BLaER1 treated with 17β-estradiol and CSF1 and Interleukin-3, amounts not matched to agents 10 nM and 100 nM (cell line): ENCODE results near the gene ZBTB16.
A peak's percentile ranks its signal among the peaks of the same experiment; 100 is the strongest.

Experiments used
- H3K27ac ChIP-seq, 11 experiments: shearing (Covaris generic); formaldehyde crosslinking; 2 replicates each; pipeline ENCODE4 v1.8.1; 2022
- H3K27me3 ChIP-seq, 11 experiments: shearing (Covaris generic); formaldehyde crosslinking; 2 replicates each; pipeline ENCODE4 v1.8.1; 2022
- H3K36me3 ChIP-seq, 11 experiments: shearing (Covaris generic); formaldehyde crosslinking; 2 replicates each; pipeline ENCODE4 v1.8.1; 2022
- H3K4me1 ChIP-seq, 10 experiments: shearing (Covaris generic); formaldehyde crosslinking; 2 replicates each; pipeline ENCODE4 v1.8.1; 2022
- H3K4me2 ChIP-seq, 11 experiments: shearing (Covaris generic); formaldehyde crosslinking; 2 replicates each; pipeline ENCODE4 v1.8.1; 2022
- H3K4me3 ChIP-seq, 10 experiments: shearing (Covaris generic); formaldehyde crosslinking; 2 replicates each; pipeline ENCODE4 v1.8.1; 2022
- H3K9ac ChIP-seq, 11 experiments: shearing (Covaris generic); formaldehyde crosslinking; 2 replicates each; pipeline ENCODE4 v1.8.1; 2022
- H3K9me3 ChIP-seq, 11 experiments: shearing (Covaris generic); formaldehyde crosslinking; replicated peaks in 1 of 11; 2 replicates each; pipeline ENCODE4 v1.8.1; 2022
- H4K20me1 ChIP-seq, 11 experiments: shearing (Covaris generic); formaldehyde crosslinking; 2 replicates each; pipeline ENCODE4 v1.8.1; 2022
- Cebpa-rat ChIP-seq, 11 experiments: shearing (Covaris generic); IDR thresholded peaks; 2 replicates each; pipeline ENCODE4 v1.8.1; 2022

The ZBTB16 gene

DNA sequence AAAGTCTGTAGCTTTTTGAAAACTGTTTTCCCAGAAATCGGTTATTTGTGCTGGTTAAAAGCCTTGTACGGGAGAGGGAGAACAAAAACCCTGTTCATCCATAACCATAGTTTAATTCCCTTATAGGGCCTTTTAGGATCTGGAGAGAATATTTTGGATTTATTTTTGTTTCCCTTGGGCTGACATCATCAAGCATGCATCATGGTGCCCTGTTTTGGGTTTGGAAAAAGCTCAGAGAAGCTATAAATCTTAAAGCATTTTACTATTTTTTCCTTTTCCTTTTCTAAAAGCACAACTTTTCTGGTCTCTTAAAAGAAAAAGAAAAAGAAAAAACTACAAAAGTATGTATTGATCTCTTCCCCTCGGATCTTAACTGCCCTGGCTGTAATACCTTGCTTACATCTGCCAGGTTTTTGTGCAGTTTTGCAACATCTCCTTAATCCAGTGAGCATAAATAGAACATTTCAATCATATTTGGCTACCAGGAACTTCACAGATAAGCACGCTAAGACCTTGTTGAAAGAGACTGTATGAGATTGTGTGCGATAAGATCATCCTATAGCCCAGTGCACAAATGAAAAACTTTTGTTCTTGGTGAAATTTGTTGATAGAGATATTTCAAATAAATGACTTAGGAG, 88.0 kb downstream of the ZBTB16 start:
- H3K9ac ChIP-seq = no peak overlapping the region
- 0 out of 22 replicates have a peak overlapping the region, but pooled peaks of 1 of the 11 experiments have one; percentile 4 for H3K27ac ChIP-seq

DNA sequence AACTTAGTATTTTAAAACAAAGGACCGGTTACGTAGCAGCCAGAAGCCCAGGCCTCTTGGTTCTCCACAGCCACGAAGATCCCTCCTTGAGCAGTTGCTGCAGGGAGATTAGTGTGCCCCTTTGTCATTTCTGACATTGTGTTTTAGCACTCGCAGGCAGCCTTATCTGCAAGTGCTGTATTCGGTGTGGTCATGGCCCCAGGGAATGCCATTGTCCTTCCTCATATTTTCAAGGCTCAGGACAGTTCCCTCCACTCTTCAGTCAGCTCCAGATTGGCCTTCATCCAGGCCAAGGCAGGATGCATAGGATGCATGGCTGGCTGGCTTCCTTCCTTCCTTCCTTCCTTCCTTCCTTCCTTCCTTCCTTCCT, 88.5 kb downstream of the ZBTB16 start:
- Histone ChIP-seq H3K27me3 (peaks cover 0 to 93% (median 0%) of the 10 kb centered on the region in 11 experiments; a peak in 8 of 22 replicates), H3K9ac (no peak overlapping the region), H3K4me3 (no peak overlapping the region), H3K4me1 (peaks cover 0 to 58% (median 47%) of the 10 kb centered on the region in 10 experiments; a peak in 16 of 20 replicates), H3K9me3 (no peaks in the 10 kb centered on the region), H4K20me1 (peaks cover 0 to 7% (median 0%) of the 10 kb centered on the region in 11 experiments; a peak in 1 of 22 replicates), H3K36me3 (no peaks in the 10 kb centered on the region), H3K27ac (0 out of 22 replicates have a peak overlapping the region, but pooled peaks of 1 of the 11 experiments have one; percentile 4), H3K4me2 (peak overlapping the region in 8 of 11 experiments; percentile 35 to 68 (median 58); a peak in 16 of 22 replicates)
- no peak for TF ChIP-seq Cebpa-rat (IDR thresholded peaks at IDR 0.05)

More for the DNA sequence above, 88.0 kb downstream of the ZBTB16 start:
- H3K4me3 ChIP-seq = no peak overlapping the region
- no peaks in the 10 kb centered on the region for H3K9me3 ChIP-seq
- no peaks in the 10 kb centered on the region for H3K36me3 ChIP-seq
- no peak for TF ChIP-seq Cebpa-rat (IDR thresholded peaks at IDR 0.05)
- H3K4me1 ChIP-seq = peaks cover 0 to 60% (median 49%) of the 10 kb centered on the region in 10 experiments; a peak in 16 of 20 replicates
- peaks cover 0 to 7% (median 0%) of the 10 kb centered on the region in 11 experiments; a peak in 1 of 22 replicates for H4K20me1 ChIP-seq
- H3K27me3 ChIP-seq = peaks cover 0 to 92% (median 0%) of the 10 kb centered on the region in 11 experiments; a peak in 8 of 22 replicates
- peak overlapping the region in 8 of 11 experiments; percentile 35 to 68 (median 58); a peak in 16 of 22 replicates for H3K4me2 ChIP-seq

DNA sequence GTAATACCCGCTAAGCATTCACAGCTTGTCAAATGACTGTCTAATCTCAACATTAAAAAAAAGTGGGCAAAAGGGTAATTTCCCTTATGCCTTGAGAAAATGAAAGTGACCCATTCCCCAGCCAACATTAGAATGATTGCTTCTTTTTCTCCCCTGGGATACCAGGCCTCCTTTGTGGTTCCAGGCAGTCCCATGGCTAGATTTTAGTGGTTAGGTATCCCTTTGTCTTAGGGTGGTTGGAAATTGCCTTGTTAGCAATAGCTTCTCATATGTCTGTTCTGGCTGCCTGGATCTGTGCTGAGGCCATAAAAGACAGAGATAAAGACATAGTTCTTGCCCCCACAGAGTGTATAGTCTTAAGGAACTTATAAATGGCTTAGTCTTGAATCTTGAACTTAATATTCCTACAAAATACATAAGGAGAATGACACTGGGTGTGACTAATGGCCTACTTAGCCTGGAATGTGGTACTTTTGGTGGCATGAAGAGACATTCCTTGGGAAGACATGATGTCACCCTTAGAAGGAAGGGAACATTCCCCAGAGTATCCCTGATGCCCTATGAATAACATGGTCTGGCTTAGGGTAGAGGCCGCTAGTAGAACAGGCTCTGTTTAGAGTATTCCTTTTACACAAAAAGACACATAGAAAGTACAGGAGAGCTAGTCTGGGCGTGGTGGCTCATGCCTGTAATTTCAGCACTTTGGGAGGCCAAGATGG, 90.3 kb downstream of the ZBTB16 start:
- Histone ChIP-seq H3K4me2 (peak overlapping the region in 8 of 11 experiments; percentile 22 to 62 (median 48); a peak in 14 of 22 replicates), H3K4me1 (peaks cover 0 to 39% (median 29%) of the 10 kb centered on the region in 10 experiments; a peak in 16 of 20 replicates), H4K20me1 (peaks cover 0 to 7% (median 0%) of the 10 kb centered on the region in 11 experiments; a peak in 1 of 22 replicates), H3K27ac (no peak overlapping the region), H3K36me3 (no peaks in the 10 kb centered on the region), H3K9me3 (no peaks in the 10 kb centered on the region), H3K27me3 (peaks cover 0 to 93% (median 0%) of the 10 kb centered on the region in 11 experiments; a peak in 8 of 22 replicates), H3K4me3 (no peak overlapping the region), H3K9ac (no peak overlapping the region)
- TF ChIP-seq Cebpa-rat (IDR thresholded peaks at IDR 0.05) = no peak

- Histone ChIP-seq H3K4me3 (no peak overlapping the region), H3K27me3 (peaks cover 0 to 93% (median 0%) of the 10 kb centered on the region in 11 experiments; a peak in 8 of 22 replicates), H3K9ac (no peak overlapping the region), H3K27ac (no peak overlapping the region), H4K20me1 (peaks cover 0 to 8% (median 0%) of the 10 kb centered on the region in 11 experiments; a peak in 1 of 22 replicates), H3K9me3 (no peaks in the 10 kb centered on the region), H3K4me1 (peaks cover 0 to 34% (median 26%) of the 10 kb centered on the region in 10 experiments; a peak in 16 of 20 replicates), H3K36me3 (no peaks in the 10 kb centered on the region), H3K4me2 (peak overlapping the region in 2 of 11 experiments; percentile 53 to 55; a peak in 5 of 22 replicates)
- no peak for TF ChIP-seq Cebpa-rat (IDR thresholded peaks at IDR 0.05)
Observed at GRCh38 chr11:114150671-114151070, 91.2 kb downstream of the ZBTB16 start.

- Histone ChIP-seq H3K4me1 (peaks cover 2 to 41% (median 30%) of the 10 kb centered on the region in 10 experiments), H3K27ac (no peak overlapping the region), H3K36me3 (no peaks in the 10 kb centered on the region), H3K4me3 (no peak overlapping the region), H3K27me3 (peaks cover 0 to 96% (median 0%) of the 10 kb centered on the region in 11 experiments; a peak in 8 of 22 replicates), H3K9me3 (no peaks in the 10 kb centered on the region), H4K20me1 (peaks cover 0 to 18% (median 0%) of the 10 kb centered on the region in 11 experiments; a peak in 3 of 22 replicates), H3K4me2 (no peak overlapping the region), H3K9ac (no peak overlapping the region)
- no peak for TF ChIP-seq Cebpa-rat (IDR thresholded peaks at IDR 0.05)
Observed at GRCh38 chr11:114151631-114152030, 92.1 kb downstream of the ZBTB16 start.

DNA sequence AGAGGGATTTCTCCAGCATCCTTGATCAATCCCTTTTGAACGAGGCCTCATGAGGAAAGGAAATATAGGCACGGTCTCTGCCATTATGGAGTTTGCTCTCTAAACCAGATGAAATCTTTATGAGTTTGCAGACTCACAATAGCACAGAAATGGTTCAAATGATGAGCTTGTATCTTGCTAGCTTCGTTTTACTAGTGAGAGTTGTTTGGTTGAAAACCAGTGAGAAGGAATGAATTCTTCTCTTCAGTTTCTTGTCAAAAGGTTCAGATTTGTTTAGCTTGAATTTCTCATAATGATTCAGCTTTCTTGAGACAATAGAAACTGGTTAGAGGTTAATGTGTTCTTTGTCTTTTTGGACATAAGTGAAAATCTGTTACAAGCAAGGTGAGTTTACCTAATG, 92.7 kb downstream of the ZBTB16 start:
- H3K9ac ChIP-seq = no peak overlapping the region
- peaks cover 0 to 96% (median 0%) of the 10 kb centered on the region in 11 experiments; a peak in 8 of 22 replicates for H3K27me3 ChIP-seq
- H3K4me3 ChIP-seq = no peak overlapping the region
- TF ChIP-seq Cebpa-rat (IDR thresholded peaks at IDR 0.05) = no peak
- H3K36me3 ChIP-seq = no peaks in the 10 kb centered on the region
- H3K27ac ChIP-seq = no peak overlapping the region
- peaks cover 0 to 21% (median 0%) of the 10 kb centered on the region in 11 experiments; a peak in 5 of 22 replicates for H4K20me1 ChIP-seq
- no peak overlapping the region for H3K4me2 ChIP-seq
- H3K9me3 ChIP-seq = no peaks in the 10 kb centered on the region
- peaks cover 7 to 43% (median 35%) of the 10 kb centered on the region in 10 experiments for H3K4me1 ChIP-seq

DNA sequence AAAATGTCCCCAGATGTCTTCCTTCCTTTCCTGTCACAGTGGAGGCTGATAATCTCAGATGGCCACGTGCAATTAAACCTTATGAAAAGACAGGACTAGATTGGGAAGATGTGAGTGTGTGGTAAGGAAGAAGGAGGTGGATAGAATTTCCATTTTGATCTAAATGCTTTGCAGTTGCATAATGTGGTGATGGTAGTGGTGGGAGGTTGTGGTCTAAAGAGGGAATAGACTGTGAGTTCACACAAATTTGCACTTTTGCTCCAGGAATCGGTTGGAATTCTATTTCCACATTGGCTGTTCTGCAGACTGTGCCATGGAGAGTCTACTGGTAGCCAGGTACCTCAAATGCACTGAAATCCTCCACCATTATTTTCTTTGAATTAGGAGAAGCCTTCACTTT, 93.3 kb downstream of the ZBTB16 start:
- peaks cover 0 to 28% (median 0%) of the 10 kb centered on the region in 11 experiments; a peak in 7 of 22 replicates for H4K20me1 ChIP-seq
- no peaks in the 10 kb centered on the region for H3K9me3 ChIP-seq
- H3K4me2 ChIP-seq = no peak overlapping the region
- H3K27me3 ChIP-seq = peaks cover 0 to 96% (median 0%) of the 10 kb centered on the region in 11 experiments; a peak in 8 of 22 replicates
- no peaks in the 10 kb centered on the region for H3K36me3 ChIP-seq
- peaks cover 13 to 43% (median 36%) of the 10 kb centered on the region in 10 experiments for H3K4me1 ChIP-seq
- H3K27ac ChIP-seq = no peak overlapping the region
- H3K9ac ChIP-seq = no peak overlapping the region
- no peak for TF ChIP-seq Cebpa-rat (IDR thresholded peaks at IDR 0.05)
- H3K4me3 ChIP-seq = no peak overlapping the region

DNA sequence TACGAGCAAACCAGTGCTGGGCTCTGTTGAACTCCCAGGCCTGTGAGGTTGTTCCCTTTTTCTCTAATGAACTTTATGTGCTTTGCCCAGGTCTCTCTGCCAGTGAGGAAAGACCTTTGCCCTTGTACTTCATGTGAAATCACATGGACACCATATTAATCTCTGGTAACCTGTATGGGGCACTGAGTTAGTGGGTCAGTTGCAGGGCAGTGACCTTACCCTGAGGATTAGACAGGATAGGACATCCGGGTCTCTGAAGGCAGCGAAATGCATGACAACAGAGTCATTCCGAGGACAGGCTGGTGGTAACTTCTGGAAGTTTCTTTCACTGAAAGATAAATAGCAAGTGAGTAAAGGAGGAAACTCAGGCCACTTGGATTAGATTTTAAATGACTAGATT, 93.7 kb downstream of the ZBTB16 start:
- Histone ChIP-seq H3K9ac (no peak overlapping the region), H3K4me1 (peaks cover 15 to 44% (median 37%) of the 10 kb centered on the region in 10 experiments), H3K9me3 (no peaks in the 10 kb centered on the region), H3K27ac (no peak overlapping the region), H3K4me3 (no peak overlapping the region), H3K27me3 (peaks cover 0 to 98% (median 0%) of the 10 kb centered on the region in 11 experiments; a peak in 8 of 22 replicates), H3K4me2 (no peak overlapping the region), H4K20me1 (peaks cover 0 to 32% (median 0%) of the 10 kb centered on the region in 11 experiments; a peak in 9 of 22 replicates), H3K36me3 (no peaks in the 10 kb centered on the region)
- TF ChIP-seq Cebpa-rat (IDR thresholded peaks at IDR 0.05) = no peak
